Endothelial cell (in vitro differentiated cells): ENCODE data around the gene CALHM1. TPM values are rescaled to one million over a fixed set of nuclear protein-coding genes. Genes with fewer than 3 reads are reported as not detected.
"Not testable (repeated sequence)": the region's sequence is repeated elsewhere in the genome, so short reads cannot be mapped to it uniquely, and the experiment has no call there.

Experiments used
- DNase-seq: peaks from one replicate; pipeline ENCODE4 v3.0.0; 2021; ENCODE audit warnings: low spot score
- H3K27ac Mint-ChIP-seq: one replicate; pipeline ENCODE4 v1.8.0; 2021; ENCODE audit warnings: mixed read lengths, inconsistent platforms; ENCODE audit not compliant: unreplicated experiment
- H3K27me3 Mint-ChIP-seq: one replicate; pipeline ENCODE4 v1.8.0; 2021; ENCODE audit warnings: mild to moderate bottlenecking, moderate library complexity, mixed read lengths, inconsistent platforms; ENCODE audit not compliant: unreplicated experiment
- H3K36me3 Mint-ChIP-seq: one replicate; pipeline ENCODE4 v1.8.0; 2021; ENCODE audit warnings: mild to moderate bottlenecking, low read depth, mixed read lengths, inconsistent platforms; ENCODE audit not compliant: unreplicated experiment
- H3K4me1 Mint-ChIP-seq: one replicate; pipeline ENCODE4 v1.8.0; 2021; ENCODE audit warnings: mild to moderate bottlenecking, mixed read lengths, inconsistent platforms; ENCODE audit not compliant: unreplicated experiment
- H3K4me3 Mint-ChIP-seq: one replicate; pipeline ENCODE4 v1.8.0; 2021; ENCODE audit warnings: mild to moderate bottlenecking, mixed read lengths, inconsistent platforms; ENCODE audit not compliant: unreplicated experiment
- H3K9me3 Mint-ChIP-seq: one replicate; pipeline ENCODE4 v1.8.0; 2021; ENCODE audit warnings: mixed read lengths, inconsistent platforms; ENCODE audit not compliant: unreplicated experiment
- long read RNA-seq: library from polyadenylated mRNA; unstranded; transcript quantifications from one replicate; pipeline ENCODE4 v2.0.0, GENCODE V29; 2020; ENCODE audit not compliant: unreplicated experiment
- total RNA-seq: library from RNA; stranded (reverse); fragmentation: NEBNext Ultra II Directional; extraction: Animal tissue kit (Norgen Biotek cat#: 25700); gene quantifications from one replicate; pipeline ENCODE4 v1.2.1, GENCODE V29; 2021; ENCODE audit not compliant: unreplicated experiment
- TF ChIP-seq, protein P1 (sequence below): fragments of 200-600 bp; sonication (generic); IDR thresholded peaks from one replicate; pipeline ENCODE4 v1.5.0; 2021; ENCODE audit warnings: antibody characterized with exemption; ENCODE audit not compliant: unreplicated experiment

CALHM1 gene
- total RNA-seq, result not detected
- long read RNA-seq, result 0 reads

DNA sequence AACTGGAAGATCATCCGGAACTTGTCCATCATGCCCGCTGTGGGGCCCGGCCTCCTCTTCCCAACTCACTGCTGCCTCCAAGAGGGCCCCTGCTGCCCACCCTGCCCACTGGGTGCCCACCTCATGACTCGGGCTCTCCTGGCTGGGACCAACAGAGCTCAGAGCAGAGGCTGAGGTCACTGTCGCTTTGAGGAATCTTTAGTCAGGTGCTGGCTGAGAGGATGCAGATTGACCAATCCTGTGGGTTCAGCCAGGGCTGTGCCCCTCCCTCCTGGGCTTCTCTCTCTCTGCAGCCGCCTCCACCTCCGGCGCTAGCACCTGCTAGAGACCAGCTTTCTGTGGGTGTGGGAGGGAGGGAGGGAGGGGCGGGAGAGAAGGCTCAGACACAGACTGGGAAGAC lies at the start of gene CALHM1:
CALHM1 (minus strand) TSS at position 181 of the 400 bp plus-strand sequence; CDS start at position 32, 149 bp downstream.
- Mint-ChIP-seq H3K4me3 (no peak within 1 kb of the TSS), H3K27me3 (peaks cover 8% of the 10 kb centered on the region), H3K36me3 (no peaks in the 10 kb centered on the region), H3K9me3 (no peaks in the 10 kb centered on the region), H3K4me1 (peaks cover 2% of the 10 kb centered on the region), H3K27ac (no peak within 1 kb of the TSS)
- no peak for DNase-seq
- TF ChIP-seq, protein P1, sequence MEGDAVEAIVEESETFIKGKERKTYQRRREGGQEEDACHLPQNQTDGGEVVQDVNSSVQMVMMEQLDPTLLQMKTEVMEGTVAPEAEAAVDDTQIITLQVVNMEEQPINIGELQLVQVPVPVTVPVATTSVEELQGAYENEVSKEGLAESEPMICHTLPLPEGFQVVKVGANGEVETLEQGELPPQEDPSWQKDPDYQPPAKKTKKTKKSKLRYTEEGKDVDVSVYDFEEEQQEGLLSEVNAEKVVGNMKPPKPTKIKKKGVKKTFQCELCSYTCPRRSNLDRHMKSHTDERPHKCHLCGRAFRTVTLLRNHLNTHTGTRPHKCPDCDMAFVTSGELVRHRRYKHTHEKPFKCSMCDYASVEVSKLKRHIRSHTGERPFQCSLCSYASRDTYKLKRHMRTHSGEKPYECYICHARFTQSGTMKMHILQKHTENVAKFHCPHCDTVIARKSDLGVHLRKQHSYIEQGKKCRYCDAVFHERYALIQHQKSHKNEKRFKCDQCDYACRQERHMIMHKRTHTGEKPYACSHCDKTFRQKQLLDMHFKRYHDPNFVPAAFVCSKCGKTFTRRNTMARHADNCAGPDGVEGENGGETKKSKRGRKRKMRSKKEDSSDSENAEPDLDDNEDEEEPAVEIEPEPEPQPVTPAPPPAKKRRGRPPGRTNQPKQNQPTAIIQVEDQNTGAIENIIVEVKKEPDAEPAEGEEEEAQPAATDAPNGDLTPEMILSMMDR, result no peak

GRCh38 chr10:103507235-103508191 lies 48.8 kb upstream of the CALHM1 start:
- peaks cover 3% of the 10 kb centered on the region for H3K27me3 Mint-ChIP-seq
- no peaks in the 10 kb centered on the region for H3K36me3 Mint-ChIP-seq
- no peak overlapping the region for H3K27ac Mint-ChIP-seq
- DNase-seq, result no peak
- H3K4me1 Mint-ChIP-seq, result peaks cover 3% of the 10 kb centered on the region
- peak overlapping the region; percentile 42 for H3K4me3 Mint-ChIP-seq
- TF ChIP-seq, protein P1, result no peak
- H3K9me3 Mint-ChIP-seq, result no peaks in the 10 kb centered on the region

- DNase-seq, result no peak
- Mint-ChIP-seq H3K36me3 (no peaks in the 10 kb centered on the region), H3K4me1 (peaks cover 3% of the 10 kb centered on the region), H3K27ac (no peak overlapping the region), H3K27me3 (peaks cover 4% of the 10 kb centered on the region), H3K9me3 (no peaks in the 10 kb centered on the region), H3K4me3 (no peak overlapping the region)
- TF ChIP-seq, protein P1, result no peak
Measured at GRCh38 chr10:103506061-103506460, 47.4 kb upstream of the CALHM1 start.

GRCh38 chr10:103504181-103504783 lies 45.6 kb upstream of the CALHM1 start:
- peaks cover 8% of the 10 kb centered on the region for H3K27me3 Mint-ChIP-seq
- peaks cover 3% of the 10 kb centered on the region for H3K4me1 Mint-ChIP-seq
- DNase-seq, result no peak
- no peaks in the 10 kb centered on the region for H3K9me3 Mint-ChIP-seq
- H3K4me3 Mint-ChIP-seq, result no peak overlapping the region
- TF ChIP-seq, protein P1, result no peak
- H3K36me3 Mint-ChIP-seq, result no peaks in the 10 kb centered on the region
- no peak overlapping the region for H3K27ac Mint-ChIP-seq

DNA sequence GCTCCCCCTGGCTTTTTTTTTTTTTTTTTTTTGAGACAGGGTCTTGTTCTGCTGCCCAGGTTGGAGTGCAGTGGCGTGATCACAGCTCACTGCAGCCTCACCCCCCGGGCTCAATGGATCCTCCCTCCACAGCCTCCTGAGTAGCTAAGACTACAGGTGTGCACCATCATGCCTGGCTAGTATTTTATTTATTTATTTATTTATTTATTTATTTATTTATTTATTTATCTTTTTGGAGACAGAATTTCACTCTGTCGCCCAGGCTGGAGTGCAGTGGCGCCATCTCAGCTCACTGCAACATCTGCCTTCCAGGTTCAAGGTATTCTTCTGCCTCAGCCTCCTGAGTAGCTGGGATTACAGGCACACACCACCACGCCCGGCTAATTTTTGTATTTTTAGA lies 45.1 kb upstream of the CALHM1 start:
- H3K9me3 Mint-ChIP-seq, DNase-seq, H3K4me1 Mint-ChIP-seq, H3K36me3 Mint-ChIP-seq, H3K4me3 Mint-ChIP-seq, H3K27ac Mint-ChIP-seq, H3K27me3 Mint-ChIP-seq: not testable (repeated sequence)
